ENCODE results near the gene FANCM.
"Not testable (repeated sequence)": the region's sequence is repeated elsewhere in the genome, so short reads cannot be mapped to it uniquely, and the experiment has no call there.

The FANCM gene

GRCh38 chr14:45140661-45141187 is 5.0 kb downstream of the FANCM start:
- DNase-seq, result no peak

DNA sequence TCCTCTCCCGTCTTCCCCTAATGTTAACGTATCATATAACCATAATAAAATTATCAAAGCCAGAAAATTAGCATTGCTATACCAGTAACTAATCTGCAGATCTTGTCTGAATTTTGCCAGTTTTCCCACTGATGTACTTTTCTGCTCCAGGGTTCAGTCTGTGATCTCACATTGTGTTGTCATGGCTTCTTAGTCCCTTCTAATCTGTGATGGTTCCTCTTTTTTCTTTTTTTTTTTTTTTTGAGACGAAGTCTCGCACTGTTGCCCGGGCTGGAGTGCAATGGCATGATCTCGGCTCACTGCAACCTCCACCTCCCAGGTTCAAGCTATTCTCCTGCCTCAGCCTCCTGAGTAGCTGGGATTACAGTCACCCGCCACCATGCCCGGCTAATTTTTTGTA is 6.4 kb downstream of the FANCM start:
- not testable (repeated sequence) for DNase-seq

- DNase-seq, result no peak
These were observed 8.9 kb downstream of the FANCM start for GRCh38 chr14:45144658-45145057.

GRCh38 chr14:45145214-45145613 is 9.5 kb downstream of the FANCM start:
- no peak for DNase-seq

DNA sequence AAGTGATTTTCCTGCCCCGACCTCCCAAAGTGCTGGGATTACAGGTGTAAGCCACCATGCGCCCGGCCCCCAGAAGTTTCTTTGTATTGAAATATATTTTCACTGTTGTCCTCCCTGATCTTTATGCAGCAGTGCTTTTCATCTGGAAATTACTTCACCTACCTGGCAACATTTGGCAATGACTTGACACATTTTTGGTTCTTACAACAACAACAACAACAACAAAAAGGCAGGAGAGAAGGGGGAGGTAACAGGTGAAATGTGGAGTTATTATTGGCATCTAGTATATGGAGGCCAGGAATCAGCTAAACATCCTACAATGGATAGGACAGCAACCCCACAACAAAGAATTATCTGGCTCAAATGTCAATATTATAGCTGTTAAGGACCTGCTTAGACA is 13.9 kb downstream of the FANCM start:
- no peak for DNase-seq

GRCh38 chr14:45150386-45150890 is 14.7 kb downstream of the FANCM start:
- no peak for DNase-seq

DNA sequence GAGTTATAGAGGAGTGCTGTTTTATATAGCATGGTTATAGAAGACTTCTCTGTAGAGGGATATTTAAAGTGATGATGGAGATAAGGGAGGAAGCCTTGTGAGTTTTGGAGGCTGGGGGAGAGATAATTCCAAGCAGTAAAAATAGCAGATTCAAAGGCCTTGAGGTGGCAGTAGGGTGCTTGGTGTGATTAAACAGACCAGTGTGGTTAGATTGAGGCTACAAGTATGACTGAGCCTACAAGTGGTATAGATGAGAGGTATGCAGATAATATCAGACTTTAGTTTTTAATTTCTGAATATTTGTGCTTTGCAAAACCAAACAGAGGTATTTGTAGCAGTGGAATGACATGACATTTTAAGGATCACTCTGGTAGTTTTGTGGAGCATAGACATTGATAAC is 20.3 kb downstream of the FANCM start:
- DNase-seq, result no peak

GRCh38 chr14:45169906-45170305 is 34.2 kb downstream of the FANCM start:
- no peak for DNase-seq

DNA sequence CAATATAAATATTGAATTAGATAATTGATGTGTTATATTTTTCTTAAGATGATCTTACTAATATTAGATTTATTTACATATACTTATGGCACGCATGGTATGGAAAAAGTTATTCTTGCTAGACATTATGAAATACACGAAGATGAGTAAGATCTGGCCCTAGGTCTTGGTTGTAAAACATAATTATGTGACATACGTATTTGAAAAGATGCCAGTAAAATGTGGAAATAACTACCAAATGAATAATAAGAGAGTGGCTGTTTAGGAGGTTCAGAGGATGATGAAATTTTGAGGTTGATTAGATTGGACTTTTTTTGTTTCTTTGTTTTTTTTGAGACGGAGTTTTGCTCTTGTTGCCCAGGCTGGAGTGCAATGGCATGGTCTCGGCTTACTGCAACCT is 41.3 kb downstream of the FANCM start:
- DNase-seq, result no peak

DNA sequence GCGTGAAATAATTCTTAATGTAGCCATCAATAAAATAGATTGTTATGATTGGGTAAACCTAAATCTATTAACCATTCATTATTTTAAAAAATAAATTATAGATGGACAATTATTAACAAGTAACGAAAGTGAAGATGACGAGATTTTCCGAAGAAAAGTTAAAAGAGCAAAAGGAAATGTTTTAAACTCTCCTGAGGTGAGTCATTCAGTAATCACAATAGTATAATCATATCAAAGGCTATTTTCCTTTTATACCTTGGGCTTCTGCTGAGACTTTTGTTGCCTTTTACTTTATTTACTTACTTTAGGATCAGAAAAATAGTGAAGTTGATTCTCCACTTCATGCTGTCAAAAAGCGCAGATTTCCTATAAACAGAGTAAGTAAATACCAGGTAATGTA is 45.6 kb downstream of the FANCM start:
- DNase-seq, result no peak

DNA sequence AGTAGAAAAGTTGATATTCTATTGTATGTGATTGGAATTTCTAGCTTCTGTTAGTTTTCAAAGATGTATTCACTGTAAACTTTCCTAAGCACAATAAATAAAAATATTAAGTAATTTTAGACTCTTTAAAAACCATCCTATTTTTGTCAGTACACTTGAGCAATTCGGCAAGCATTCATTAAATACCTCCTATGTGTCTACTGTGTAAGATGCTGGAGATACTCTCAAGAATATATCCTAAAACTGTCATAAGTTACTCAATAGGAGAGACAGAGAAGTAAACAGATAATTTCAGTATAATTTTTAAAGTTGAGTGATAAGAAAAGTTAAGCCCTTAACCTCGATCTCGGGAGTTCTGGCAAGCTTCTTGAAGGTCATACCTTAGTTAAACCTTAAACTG is 46.1 kb downstream of the FANCM start:
- DNase-seq, result no peak

DNA sequence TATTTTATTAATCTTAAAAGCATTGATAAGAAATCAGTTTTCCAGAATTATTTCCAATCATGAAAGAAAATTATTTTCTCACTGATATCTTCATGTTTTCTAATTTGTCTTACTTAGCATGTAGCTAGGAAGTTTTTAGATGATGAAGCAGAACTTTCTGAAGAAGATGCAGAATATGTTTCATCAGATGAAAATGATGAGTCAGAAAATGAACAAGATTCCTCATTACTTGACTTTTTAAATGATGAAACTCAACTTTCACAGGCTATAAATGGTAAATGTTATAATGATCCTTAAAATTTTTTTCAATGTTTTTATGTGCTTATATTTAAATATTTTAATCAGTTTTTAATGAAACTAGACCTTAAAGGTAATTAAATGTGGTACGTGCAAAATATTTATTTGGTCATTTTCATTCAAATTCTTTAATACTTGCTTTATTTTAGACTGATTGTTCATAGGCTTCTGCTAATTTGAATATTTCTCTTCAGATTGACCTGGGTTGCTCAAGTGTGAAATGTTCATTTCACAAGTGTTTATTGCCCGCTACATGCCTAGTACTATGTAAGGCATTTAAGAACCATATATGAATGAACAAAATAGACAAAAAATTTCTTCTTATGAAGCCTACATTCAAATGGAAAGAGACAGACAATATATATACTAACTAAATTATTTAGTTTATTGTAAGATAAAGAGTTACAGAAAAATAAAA is 49.5 kb downstream of the FANCM start:
- DNase-seq, result no peak

- no peak for DNase-seq
These were observed 59.2 kb downstream of the FANCM start for GRCh38 chr14:45194964-45195363.

GRCh38 chr14:45198551-45198950 is 62.8 kb downstream of the FANCM start:
- DNase-seq, result no peak

DNA sequence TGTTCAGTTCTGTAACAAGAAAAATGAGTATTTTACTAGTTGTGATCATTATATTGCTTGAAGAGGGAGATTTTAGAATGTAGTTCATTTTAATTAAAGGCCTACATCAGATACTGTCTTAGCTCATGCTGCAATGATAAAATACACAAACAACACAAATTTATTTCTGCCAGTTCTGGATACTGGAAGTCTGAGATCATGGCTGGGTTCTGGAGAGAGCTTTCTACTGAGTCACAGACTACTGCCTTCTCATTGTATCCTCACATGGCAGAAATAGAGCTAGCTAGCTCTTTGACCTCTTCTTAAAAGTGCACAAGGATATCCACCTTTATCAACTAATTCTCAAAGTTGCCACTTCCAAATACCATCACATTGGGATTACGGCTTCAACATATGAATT is 63.5 kb downstream of the FANCM start:
- DNase-seq, result no peak

- peak; percentile 61 for DNase-seq
These were observed 66.2 kb downstream of the FANCM start for GRCh38 chr14:45201905-45202304.

DNA sequence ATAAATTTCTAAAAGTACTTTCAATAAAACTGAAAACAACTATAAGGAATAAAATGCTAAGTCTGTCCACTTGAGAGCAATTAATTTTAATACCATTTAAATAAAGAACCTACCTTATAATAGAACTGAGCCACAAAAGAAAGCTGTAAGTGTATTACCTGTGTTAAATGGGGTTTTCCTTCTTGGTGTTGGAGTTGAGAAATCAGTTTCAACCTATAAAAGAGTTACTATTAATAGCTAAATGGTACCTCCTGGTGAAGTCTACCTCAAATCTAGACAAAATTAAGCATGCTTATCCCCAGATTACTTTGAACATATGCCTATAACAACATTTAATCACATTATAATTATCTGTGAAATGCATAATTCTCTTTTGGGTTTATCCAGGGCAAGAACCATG is 68.5 kb downstream of the FANCM start:
- no peak for DNase-seq

DNA sequence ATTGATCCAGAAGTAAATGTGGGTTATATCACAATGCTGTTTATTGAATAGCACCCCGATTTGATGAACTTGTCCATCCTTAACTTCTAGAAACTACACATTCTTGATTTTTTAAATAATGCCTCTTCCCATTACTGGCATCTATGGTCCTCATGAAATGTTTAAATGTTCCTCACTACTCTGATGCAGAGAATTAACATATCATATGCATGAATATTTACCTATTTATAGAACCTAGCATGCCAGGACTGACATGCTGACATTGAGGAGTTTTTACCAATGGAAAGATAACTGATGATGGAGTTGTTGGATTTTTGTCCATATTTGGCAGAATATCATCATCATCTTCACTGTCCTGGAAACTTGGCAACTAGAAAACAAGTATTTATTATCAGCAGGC is 74.4 kb downstream of the FANCM start:
- no peak for DNase-seq

DNA sequence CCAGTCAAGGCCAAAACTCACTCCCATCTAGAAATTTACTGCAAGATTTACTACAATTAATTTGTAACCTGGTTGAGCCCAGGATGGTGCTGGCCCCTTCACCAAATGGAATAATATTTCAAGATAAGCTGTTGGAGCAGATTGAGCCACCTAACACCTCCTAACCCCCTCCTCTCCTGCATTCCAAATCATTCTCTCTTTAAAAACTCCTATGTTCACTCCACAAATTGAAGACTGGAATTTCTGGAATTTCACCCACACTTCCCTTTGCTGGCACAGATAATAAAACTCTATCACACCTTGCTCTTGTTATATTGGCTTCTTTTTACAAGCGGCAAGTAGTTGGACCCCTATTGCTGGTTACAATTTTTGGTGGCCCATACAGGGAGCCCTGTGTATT is 75.6 kb downstream of the FANCM start:
- DNase-seq, result no peak

DNA sequence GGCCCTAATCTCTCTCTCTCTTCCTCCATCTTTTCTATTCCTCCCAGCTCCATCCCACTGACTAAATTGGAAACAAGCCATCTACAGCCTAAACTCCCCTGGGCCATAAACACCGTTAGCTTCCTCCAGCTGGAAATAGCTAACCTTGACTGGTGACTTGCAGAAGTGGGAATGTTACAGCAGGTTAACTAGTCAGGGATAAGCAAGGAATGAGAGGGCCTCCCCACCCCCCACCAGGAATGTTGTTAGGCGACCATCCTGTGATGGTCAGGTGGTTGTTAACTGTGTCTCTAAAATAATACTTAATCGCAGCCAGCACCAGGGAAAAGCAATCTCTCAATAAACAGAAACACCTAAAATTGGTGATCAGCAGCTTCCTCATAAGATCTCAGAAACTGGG is 76.5 kb downstream of the FANCM start:
- no peak for DNase-seq

DNA sequence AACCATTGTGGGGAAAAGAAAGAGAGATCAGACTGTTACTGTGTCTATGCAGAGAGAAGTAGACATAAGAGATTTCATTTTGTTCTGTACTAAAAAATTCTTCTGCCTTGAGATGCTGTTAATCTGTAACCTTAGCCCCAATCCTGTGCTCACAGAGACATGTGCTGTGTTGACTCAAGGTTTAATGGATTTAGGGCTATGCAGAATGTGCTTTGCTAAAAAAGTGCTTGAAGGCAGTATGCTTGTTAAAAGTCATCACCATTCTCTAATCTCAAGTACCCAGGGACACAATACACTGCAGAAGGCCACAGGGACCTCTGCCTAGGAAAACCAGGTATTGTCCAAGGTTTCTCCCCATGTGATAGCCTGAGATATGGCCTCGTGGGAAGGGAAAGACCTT is 78.0 kb downstream of the FANCM start:
- DNase-seq, result not testable (repeated sequence)

GRCh38 chr14:45214341-45214740 is 78.6 kb downstream of the FANCM start:
- not testable (repeated sequence) for DNase-seq

- no peak for DNase-seq
These were observed 86.9 kb downstream of the FANCM start for GRCh38 chr14:45222485-45223262.

DNA sequence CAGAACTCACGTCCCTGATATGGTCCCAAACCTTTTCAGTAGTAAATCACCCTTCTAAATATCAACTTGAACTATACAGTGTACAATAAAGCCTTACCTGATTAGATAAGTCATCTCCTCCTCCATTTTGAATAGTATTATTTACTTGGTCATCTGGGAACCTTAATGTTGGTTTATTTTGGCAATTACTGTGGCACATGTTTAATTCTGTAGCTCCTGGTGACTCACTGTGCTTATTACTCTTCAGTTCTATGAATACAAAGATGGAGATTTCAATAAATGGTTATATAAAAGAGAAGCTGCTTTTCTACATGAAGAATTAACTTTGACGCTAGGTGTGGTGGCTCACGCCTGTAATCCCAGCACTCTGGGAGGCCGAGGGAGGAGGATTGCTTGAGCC is 91.8 kb downstream of the FANCM start:
- DNase-seq, result no peak
